Epithelial cell of esophagus (primary cell): ENCODE data around the gene FMNL2.
"Not testable (repeated sequence)": the region's sequence is repeated elsewhere in the genome, so short reads cannot be mapped to it uniquely, and the experiment has no call there.

Source experiments
- DNase-seq: peaks from one replicate; pipeline ENCODE4 v3.0.0; 2010; ENCODE audit warnings: low read depth
- H3K4me3 ChIP-seq: 2 replicates; pipeline ENCODE4 v1.5.1; 2011; ENCODE audit warnings: mild to moderate bottlenecking, low read length, control low read depth
- CTCF ChIP-seq: IDR thresholded peaks from 2 replicates; pipeline ENCODE4 v1.5.1; 2011; ENCODE audit warnings: low read depth, mild to moderate bottlenecking, low read length, control low read depth, inconsistent platforms; ENCODE audit not compliant: insufficient read depth; ENCODE audit errors: missing control alignments

Gene FMNL2

GRCh38 chr2:152384992-152385391 lies 50.0 kb downstream of the FMNL2 start:
- DNase-seq = no peak
- H3K4me3 ChIP-seq = no peak overlapping the region
- no peak for TF ChIP-seq CTCF

GRCh38 chr2:152385650-152386049 lies 50.7 kb downstream of the FMNL2 start:
- H3K4me3 ChIP-seq = no peak overlapping the region
- DNase-seq = no peak
- TF ChIP-seq CTCF = no peak

- no peak overlapping the region for H3K4me3 ChIP-seq
- DNase-seq = no peak
- no peak for TF ChIP-seq CTCF
Measured at GRCh38 chr2:152386266-152386665, 51.3 kb downstream of the FMNL2 start.

GRCh38 chr2:152387041-152387440 lies 52.1 kb downstream of the FMNL2 start:
- DNase-seq = no peak
- TF ChIP-seq CTCF = no peak
- no peak overlapping the region for H3K4me3 ChIP-seq

GRCh38 chr2:152388269-152388668 lies 53.3 kb downstream of the FMNL2 start:
- not testable (repeated sequence) for DNase-seq

GRCh38 chr2:152389483-152389882 lies 54.5 kb downstream of the FMNL2 start:
- TF ChIP-seq CTCF = no peak

More at GRCh38 chr2:152388269-152388668, 53.3 kb downstream of the FMNL2 start:
- H3K4me3 ChIP-seq = not testable (repeated sequence)

GRCh38 chr2:152390837-152391236 lies 55.9 kb downstream of the FMNL2 start:
- TF ChIP-seq CTCF = no peak
- H3K4me3 ChIP-seq = no peak overlapping the region
- DNase-seq = no peak

More at GRCh38 chr2:152389483-152389882, 54.5 kb downstream of the FMNL2 start:
- no peak overlapping the region for H3K4me3 ChIP-seq
- DNase-seq = no peak
